MV-4-11 (cell line): ENCODE measurements around the gene GPR162.
"Not testable (repeated sequence)": the region's sequence is repeated elsewhere in the genome, so short reads cannot be mapped to it uniquely, and the experiment has no call there.

ENCODE experiments used
- DNase-seq: peaks from one replicate; lab custom pipeline; 2025; lab: John Stamatoyannopoulos, UW

GPR162 gene

GRCh38 chr12:6873094-6874014, 51.7 kb downstream of the GPR162 start, which contains the start of gene SPSB2:
TSS of gene SPSB2 (minus strand) at chr12:6873303. CDS start at chr12:6872901, 402 bp downstream.
- DNase-seq: peak; percentile 93

DNA sequence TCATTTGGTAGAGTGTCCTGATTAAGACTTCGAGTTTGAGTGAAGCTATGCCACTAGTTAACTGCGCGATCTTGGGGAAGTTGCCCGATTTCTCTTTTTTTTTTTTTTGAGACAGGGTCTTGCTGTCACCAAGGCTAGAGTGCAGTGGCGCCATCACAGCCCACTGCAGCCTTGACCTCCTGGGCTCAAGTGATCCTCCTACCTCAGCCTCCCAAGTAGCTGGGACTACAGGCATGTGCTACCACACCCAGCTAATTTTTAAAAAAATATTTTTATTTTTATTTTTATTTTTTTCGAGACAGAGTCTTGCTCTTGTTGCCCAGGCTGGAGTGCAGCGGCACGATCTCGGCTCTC, 52.4 kb downstream of the GPR162 start:
- not testable (repeated sequence) for DNase-seq
